ENCODE results near the gene SLC43A1.

SLC43A1 gene

DNA sequence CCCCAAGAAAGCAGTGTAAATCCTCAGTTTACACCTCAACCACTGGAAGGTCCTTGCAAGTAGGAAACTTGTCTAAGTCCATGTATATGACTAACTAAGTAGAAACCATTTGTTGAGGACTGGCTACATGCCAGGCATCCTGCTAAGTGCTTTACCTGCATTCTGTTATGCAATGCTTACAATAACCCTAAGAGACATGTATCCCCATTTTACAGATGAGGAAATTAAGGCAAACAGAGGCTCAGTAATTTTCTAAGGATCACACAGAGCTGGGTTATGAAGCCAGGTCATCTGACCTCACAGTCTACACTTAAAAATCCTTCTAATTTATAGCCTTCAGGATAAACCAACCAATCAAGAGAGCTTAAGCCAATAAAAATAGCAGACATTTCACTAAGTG, 13.5 kb upstream of the SLC43A1 start:
- DNase-seq, result no peak

DNA sequence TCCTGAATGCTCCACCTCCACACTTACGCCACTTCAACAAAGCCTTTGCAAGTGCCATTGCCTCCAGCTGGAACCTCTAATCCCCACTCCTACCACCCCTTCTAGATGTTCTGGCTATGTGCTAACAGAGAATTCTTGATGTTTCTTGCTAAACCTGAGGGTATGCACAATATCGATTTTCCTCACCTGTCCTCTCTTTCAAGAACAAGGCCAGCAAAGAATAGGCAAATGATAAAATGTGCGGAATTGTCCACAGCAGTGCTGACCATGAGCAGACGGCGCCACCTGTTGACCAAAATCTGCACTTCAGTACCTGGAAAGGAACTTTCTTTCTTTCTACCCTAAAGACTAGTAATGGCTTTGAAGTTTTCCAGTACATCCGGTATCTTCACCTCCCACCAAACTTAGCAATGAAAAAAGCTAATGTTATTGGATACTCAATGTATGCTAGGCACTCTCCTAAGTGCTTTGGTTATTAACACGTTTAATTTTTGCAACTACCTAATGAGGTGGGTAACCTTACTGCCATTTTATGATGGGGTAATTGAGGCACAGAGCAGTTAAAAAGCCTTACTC, 11.6 kb upstream of the SLC43A1 start:
- DNase-seq, result peak in 47 of 58 donors; percentile 4 to 83 (median 32)

DNA sequence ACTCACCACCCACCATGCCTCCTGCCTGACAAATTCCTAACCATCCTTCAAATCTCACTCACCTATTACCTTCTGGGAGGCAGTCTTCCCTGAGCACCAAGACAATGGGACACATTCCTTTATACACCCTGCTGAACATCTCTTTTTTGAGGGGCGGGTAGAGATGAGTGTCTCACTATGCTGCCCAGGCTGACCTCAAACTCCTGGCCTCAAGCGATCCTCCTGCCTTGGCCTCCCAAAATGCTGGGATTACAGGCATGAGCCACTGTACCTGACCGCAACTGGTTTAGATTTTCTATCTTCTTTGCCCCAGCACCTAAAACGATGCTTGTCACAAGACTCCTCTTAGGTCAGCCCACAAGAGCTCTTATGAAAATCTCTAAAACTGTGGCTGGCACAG, 7.9 kb upstream of the SLC43A1 start:
- DNase-seq, result no peak

DNA sequence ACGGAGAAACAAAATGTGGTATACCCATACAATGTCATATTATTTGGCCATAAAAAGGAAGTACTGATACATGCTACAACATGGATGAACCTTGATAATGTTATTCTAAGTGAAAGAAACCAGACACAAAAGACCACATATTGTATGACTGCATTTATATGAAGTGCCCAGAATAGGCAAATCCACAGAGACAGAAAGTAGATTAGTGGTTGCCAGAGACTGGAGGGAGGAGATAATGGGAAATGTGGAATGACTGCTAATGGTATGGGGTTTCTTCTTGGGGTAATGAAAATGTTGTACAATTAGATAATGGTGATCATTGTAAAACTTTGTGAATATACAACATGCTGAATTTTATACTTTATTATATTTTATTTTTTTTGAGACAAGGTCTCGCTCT, 5.6 kb upstream of the SLC43A1 start:
- no peak for DNase-seq

DNA sequence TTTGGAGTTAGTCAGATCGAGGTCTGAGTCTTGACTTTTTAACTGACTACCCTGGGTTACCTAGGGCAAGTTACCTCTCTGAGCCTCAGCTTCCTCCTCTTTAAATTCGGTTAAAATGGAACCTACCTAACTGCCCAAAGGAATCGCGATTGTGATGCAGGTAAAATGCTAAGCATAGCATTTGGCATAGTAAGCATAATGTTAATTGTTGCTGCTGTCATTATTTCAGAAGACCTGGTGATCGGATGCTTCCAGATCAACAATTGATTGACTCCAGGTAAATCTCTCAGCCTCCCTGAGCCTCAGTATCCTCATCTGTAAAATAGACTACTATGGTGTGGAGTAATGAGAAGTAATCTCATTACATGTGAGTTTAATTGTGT, 550 bp upstream of the SLC43A1 start:
- no peak for DNase-seq

DNA sequence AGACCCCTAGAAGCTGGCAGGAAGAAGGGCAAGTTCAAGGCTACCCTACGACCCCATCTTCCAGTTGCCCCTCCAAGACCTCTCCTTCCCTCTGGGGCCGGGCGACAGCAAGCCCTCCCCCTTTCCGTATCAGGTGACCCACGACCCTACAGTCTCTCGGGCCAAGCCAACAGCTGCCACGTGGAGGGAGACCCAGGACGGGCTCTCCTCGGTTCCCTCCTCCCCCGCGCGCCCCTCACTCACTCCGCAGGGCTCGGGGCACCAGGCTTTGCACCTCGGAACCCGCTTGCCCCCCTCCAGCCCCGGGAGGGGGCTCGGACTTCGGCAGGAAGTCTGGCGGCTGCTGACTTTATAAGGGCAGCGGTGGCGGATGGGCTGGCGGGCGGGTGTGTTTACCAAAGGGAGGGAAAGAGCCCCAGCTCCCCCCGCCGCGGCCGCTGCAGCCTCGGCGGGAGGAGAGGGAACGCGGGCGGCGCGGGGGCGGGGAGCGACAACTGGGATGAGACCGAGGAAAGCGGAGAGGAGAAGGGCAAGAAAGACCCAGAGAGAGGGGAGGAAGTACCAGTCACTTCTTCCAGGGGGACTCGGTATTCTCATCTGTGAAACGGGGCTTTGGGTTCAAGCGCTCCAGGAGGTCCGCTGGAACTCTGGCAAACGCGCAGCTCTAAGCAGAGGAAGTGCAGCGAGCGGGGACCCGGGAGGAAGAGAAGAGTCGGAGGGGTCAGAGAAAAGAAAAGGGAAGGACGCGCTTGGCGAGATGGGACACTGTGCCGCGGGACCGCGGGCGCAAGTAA, 767 bp downstream of the SLC43A1 start:
- DNase-seq, result peak in 15 of 58 donors; percentile 7 to 44 (median 19)

DNA sequence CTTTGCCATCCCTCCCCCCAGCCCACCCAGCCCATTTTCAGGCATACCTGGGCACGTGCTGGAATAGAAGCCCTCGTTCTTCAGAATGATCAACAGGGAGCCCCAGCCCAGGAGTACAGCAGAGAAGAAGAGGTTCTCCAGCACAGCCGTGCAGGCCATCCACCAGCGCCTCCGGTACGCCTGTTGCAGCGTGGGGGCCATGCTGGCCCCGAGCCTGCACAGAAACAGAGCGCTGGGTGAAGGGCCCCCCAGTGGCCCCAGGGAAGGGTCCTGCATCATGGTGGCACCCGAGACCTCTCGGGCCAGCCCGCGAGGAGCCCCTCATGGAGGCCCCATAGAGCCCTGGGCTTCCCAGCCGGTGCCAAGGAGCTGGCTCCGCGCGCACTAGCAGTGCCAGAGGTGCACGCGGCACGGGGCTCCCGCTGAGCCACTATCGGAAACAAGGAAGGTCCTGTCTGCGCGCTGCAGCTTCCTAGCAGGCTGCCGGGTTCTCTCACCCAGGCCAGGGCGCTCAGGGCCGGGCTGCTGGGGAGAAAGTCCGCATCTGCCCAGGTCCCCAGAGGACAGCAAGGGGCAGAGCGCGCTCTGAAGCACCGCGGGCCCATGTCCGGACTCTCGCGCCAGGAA, 1.5 kb downstream of the SLC43A1 start:
- DNase-seq, result peak in 14 of 58 donors; percentile 10 to 41 (median 18)

DNA sequence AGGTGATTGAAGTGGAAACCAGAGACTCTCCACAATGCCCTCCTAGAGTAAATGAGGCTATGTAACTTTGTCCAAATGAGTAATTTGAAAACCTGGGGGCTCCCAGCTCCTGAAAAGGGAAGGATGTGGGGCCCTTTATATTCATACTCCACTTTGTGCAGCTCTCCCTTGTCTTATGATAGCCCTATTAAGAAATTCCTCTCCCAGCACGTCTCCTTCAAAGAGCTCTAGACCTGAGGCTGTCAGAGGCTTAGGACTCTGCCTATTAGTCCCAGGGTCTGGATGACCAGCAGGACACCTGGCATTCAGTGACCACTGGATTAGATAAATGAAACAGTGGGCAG, 2.1 kb downstream of the SLC43A1 start:
- DNase-seq, result no peak

DNA sequence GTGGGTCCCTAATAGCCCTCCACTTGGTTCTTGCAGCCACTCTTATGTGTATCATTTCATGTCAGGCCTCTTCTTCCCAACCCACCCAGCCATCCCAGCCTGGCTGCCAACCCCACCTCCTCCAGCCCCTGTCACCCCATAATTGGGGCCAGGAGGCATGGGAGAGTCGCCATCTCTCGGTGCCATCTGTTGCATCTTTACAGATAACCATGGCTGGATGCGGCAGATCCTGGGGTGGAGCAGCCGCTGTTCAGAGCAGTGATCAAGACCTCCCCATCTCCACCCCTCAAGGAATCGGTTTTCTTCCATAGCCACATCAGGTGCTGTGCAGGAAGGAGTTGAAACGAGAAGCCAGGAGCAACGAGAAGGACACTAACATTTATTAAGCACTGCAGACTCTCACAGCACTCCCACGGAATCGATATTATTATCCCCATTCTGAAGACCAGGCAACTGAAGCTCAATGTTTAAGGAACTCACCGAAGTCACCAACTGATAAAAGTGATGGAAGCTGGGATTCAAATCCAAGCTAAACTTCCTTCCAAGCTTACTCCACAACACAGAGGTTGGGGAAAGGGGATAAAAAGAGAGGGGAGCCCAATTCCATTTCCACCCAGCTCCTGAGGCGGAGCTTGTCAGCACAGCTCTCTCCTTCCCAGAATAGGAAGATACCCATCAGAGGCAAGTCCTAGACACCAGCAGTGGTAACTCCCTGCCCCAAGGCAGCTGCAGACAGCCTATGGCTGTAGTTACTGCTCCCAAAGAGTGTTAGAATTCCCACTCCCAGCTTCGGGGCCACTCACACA, 2.7 kb downstream of the SLC43A1 start:
- no peak for DNase-seq

DNA sequence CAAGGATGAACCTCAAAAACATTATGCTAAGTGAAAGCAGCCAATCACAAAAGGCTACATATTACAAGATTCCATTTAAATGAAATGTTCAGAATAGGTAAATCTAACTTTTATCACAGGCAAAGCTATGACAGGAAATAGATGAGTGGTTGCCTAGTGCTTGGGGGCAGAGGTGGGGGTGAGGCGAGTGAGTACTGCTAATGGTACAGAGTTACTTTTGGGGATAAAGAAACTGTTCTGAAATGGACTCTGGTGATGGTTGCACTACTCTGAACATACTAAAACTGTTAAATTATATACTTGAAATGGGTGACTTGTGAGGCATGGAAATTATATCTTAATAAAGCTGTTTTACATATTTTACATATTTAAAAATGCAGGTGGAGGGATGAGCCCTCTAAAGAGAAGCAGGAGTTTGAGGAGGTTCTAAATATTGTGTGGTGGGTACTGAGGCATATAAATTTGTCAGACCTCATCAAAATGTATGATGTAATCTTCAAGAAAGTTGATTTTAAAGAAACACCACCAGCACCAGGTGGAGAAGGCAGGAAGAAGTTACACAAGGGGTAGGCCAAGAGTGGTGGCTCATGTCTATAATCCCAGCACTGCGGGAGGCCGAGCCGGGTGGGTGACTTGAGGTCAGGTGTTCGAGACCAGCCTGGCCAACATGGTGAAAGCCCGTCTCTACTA, 3.6 kb downstream of the SLC43A1 start:
- no peak for DNase-seq

DNA sequence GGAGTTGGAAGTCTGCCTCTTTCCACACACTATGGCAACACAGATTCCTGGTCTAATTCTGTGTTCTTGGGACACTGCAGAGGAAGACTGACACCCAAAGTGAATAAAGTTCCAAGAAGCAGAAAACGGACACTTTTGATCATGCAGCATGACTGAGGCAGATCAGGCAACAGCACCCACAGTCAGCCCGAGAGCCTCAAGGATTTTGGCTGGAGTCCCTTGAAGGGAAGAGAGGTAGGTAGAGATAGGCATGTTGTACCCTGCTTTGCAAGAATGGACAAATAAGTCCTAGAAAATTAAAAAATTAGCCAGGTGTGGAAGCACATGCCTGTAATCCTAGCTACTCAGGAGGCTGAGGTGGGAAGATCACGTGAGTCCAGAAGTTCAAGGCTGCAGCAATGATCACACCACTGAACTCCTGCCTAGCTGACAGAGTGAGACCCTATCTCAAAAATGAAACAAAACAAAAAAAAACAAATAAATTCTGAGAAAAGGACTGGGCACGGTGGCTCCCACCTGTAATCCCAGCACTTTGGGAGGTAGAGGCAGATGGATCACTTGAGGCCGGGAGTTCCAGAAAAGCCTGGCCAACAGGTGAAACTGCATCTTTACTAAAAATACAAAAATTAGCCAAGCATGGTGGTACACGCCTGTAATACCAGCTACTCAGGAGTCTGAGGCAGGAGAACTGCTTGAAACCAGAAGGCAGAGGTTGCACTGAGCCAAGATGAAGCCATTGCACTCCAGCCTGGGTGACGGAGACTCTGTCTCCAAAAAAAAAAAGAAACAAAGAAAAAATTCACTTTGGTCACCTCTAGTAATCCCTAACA, 6.9 kb downstream of the SLC43A1 start:
- no peak for DNase-seq

DNA sequence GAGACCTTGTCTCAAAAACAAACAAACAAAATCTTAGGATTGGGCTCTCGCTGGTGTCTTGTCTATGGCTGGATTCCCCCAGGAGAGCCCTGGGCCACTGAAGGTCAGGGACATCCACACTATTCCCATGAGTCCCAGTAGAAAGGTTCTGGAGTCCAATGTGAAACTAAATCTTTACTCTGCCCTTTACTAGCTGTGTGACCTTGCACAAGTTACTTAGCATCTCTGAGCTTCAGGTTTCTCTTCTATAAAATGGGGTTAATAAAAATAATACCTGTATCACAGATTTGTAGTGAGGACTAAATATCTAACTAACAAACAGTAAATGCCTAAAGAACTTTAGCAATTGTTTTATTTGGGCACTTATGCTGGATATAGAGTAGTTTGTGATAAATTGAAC, 9.0 kb downstream of the SLC43A1 start:
- no peak for DNase-seq

DNA sequence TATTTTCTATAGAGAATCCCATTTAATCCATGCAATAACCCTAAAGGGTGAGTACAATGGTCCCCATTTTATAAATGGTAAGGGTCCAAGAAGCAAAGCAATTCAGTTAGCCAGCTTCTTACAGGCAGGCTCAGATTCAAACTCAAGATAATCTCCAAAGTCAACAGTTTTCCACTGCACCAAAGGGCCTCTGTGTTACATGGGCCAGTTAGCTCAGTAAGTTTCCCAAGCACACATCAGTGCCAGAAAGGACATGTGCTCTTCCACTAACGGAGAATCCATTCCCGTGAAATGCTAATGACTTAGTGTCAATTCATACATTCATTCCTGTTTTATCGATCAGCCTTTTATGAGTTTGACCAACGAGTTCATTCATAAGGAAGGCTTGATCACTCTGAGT, 11.0 kb downstream of the SLC43A1 start:
- no peak for DNase-seq

DNA sequence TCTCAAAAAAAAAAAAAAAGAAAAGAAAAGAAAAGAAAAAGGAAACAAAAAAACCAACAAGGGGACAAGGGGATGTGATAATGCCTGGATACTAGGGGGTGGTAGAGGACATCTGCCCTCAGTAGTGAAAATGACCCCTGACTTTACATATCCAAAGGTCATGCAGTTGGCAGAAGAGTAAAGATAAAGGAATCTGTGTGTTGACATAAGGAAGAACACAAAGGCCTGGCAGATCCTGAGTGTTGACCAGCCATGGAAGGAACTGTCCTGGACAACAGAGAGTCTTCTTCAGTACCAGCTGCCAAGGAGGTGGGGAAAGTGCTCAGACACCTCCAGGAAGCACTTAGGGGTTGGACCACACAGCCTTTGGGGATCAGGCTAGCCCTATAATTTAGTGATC, 12.6 kb downstream of the SLC43A1 start:
- DNase-seq, result no peak

DNA sequence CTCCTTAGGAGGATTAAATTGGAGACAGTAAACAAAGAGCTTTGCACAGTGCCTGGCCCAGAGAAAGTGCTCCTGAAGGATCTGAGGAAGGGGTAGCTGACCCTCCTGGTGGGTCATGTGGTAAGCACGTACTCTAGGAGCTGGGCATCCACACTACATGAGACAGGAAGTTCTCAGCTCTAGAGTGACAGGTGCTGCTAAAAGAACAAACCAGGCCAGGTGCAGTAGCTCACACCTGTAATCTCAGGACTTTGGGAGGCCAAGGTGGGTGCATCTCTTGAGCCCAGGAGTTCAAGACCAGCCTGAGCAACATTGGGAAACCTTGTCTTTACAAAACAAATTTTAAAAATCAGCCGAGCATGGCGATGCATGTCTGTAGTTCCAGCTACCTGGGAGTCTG, 13.1 kb downstream of the SLC43A1 start:
- no peak for DNase-seq

DNA sequence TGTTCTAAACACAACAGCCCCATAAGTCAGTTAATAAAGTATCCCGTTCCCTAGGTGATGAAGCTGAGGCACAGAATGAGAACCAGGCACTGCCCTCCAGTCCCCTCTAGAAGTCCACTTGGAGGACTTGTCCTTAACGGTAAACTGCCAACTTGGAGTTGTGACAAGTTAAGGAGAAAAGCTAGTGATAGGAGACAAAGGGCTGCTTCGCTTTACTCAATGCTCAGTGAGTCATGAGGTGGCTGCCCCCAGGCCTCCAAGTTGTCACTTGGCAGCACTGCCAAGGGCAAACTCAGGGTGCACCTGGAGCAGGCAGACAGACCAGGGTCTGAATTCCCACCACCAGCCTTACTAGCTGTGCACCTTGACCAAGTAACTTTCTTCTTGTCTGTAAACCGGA, 13.5 kb downstream of the SLC43A1 start:
- DNase-seq, result peak in 1 of 58 donors; percentile 31

DNA sequence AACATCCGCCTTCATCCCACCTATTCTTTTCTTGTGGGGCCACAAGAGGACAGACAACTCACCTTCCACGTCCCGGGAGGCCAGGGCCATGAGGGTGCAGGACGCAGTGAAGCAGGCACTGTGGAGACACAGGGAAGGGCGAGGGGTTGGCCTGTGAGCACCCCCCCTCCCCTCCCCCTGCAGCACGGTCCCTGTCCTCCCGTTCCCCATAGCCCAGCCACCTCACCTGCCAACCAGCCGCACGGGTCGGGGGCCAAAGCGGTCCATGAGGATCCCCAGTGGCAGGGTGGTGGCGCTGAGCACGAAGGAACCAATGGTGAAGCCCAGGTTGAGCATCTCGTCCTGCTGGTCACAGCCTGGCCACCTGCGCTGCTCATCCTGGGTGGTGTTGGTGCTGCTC, 14.6 kb downstream of the SLC43A1 start:
- no peak for DNase-seq

DNA sequence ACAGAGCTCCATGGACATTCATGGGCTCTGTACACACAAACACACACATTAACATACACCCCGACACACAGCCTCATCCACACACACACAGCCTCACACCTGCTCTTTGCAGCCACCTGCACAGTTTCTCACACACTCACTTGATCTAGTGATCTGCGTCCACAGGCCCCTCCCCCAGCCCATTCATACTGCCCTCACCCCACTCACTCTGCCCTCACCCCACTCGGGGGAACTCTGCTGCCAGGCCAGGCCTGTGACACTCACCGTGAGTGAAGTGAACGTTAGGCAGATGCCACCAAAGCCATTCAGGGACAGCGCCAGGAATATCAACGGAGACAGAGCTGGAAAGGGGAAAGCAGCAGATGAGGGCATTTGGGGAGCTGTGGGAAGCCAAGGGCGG, 15.0 kb downstream of the SLC43A1 start:
- peak in 1 of 58 donors; percentile 13 for DNase-seq

DNA sequence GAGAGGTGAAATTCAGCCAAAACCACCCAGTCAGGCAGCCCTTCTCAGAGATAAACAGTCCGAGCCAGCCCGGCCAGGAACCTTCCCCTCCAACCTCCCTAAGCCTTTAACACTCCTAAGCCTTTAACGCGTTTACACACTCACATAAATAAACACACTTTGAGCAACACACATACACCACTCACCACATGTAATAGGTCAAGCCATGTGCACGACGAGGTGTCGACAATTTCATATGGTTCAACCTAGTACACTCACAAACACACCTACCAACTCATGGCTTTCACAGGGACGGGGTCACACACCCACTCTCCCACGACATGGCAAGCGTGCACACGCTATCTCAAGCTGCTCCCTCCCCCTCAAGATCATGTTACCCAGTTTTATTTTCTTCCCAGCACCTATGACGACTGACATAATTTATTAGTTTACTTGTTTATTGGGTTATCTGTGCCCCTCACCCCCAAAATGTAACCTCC, 15.5 kb downstream of the SLC43A1 start:
- DNase-seq, result no peak

DNA sequence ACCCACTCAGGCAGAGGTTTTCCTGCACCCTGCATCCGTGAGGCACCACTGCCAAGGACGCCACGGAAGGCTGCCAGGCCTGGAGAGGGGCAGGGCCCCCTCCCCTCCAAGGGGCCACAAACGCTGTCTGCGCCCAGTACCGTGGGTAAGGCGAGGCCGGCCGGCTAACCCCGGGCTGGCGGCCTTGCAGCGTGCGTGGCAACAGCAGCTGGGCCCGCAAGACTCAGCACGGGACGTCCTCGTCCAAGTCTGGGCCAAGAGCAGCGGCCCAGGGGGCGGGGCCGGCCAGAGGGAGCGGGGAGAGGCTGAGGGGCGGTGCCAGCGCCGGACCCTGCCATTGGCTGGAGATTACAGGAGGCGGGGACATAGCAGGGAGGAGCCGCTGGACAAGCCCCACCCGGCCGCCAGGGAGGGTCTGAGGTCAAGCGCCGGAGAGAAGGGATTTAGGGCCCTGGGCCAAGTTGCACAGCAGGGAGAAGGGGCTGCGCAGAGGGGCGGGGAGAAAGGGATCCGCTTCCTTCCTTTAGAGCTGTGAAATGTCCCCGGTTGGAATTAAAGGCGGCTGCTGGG, 16.0 kb downstream of the SLC43A1 start:
- peak in 57 of 58 donors; percentile 22 to 96 (median 83) for DNase-seq
